GM12878 (cell line): ENCODE data around the gene LIMS2. TPM values are rescaled to one million over a fixed set of nuclear protein-coding genes. Genes with fewer than 3 reads are reported as not detected.

Source experiments
- ATAC-seq: fragments of 200-7000 bp; cut with Tn5 transposase; 3 replicates; pipeline ENCODE4 v1.9.1; 2020; ENCODE audit warnings: mild to moderate bottlenecking, moderate library complexity
- BruUV-seq: library from RNA; stranded (reverse); fragments of 400-500 nt; replicated peaks from 2 replicates; lab custom pipeline; 2021; lab: Mats Ljungman, UMichigan
- CTCF ChIA-PET: fragments of 300-600 bp; sonication (Branson Sonifier 250); formaldehyde crosslinking; extraction: SDS; loops from one replicate; lab custom pipeline; 2021; ENCODE audit warnings: inconsistent platforms; lab: Yijun Ruan, JAX
- POLR2A ChIA-PET: fragments of 350-600 bp; formaldehyde crosslinking; extraction: SDS; loops from one replicate; lab custom pipeline; 2021; ENCODE audit warnings: inconsistent platforms; lab: Charles Lee
- RAD21 ChIA-PET: fragments of 300-600 bp; sonication (Branson Sonifier 250); formaldehyde crosslinking; loops from one replicate; lab custom pipeline; 2023; ENCODE audit warnings: antibody characterized with exemption; ENCODE audit not compliant: unreplicated experiment; lab: Charles Lee
- SMC1A ChIA-PET: fragments of 300-600 bp; sonication (Branson Sonifier 250); formaldehyde crosslinking; loops from one replicate; lab custom pipeline; 2023; ENCODE audit not compliant: unreplicated experiment, uncharacterized antibody; lab: Charles Lee
- DNase-seq: peaks from one replicate; pipeline ENCODE4 v3.0.0-alpha.2; 2011; ENCODE audit warnings: low read depth, low spot score
- FAIRE-seq: peaks from 3 replicates; lab custom pipeline; 2011; peaks lifted over from hg19 to GRCh38; lab: Jason Lieb, UNC
- H2AFZ ChIP-seq: 2 replicates; pipeline ENCODE4 v1.6.0; 2011; ENCODE audit warnings: low read depth, low read length, control low read depth; ENCODE audit not compliant: control insufficient read depth
- H3K27ac ChIP-seq: 2 replicates; pipeline ENCODE4 v1.5.1; 2011; ENCODE audit warnings: control low read depth; ENCODE audit not compliant: control insufficient read depth, insufficient read depth
- H3K27me3 ChIP-seq, 2 experiments: replicated peaks in 1 of 2; 2 replicates each; pipeline versions ENCODE4 v1.6.0 to v1.6.1; 2011; ENCODE audit warnings: low read length in 1 of 2; ENCODE audit not compliant: control insufficient read depth in 2 of 2, insufficient read depth in 2 of 2
- H3K36me3 ChIP-seq, 2 experiments: 2 replicates each; pipeline ENCODE4 v1.5.1; 2011; ENCODE audit warnings: low read length in 1 of 2; ENCODE audit not compliant: control insufficient read depth in 2 of 2, insufficient read depth in 2 of 2
- H3K4me1 ChIP-seq: 2 replicates; pipeline ENCODE4 v1.6.1; 2011; ENCODE audit warnings: mild to moderate bottlenecking, low read length, moderate library complexity, mixed read lengths; ENCODE audit not compliant: control insufficient read depth, insufficient read depth
- H3K4me2 ChIP-seq: 2 replicates; pipeline ENCODE4 v1.6.0; 2011; ENCODE audit warnings: control low read depth; ENCODE audit not compliant: control insufficient read depth, insufficient read depth
- H3K4me3 ChIP-seq: fragments of 200-600 bp; sonication (generic); 2 replicates; pipeline ENCODE4 v1.5.1; 2016
- H3K79me2 ChIP-seq: 2 replicates; pipeline ENCODE4 v1.6.0; 2011; ENCODE audit warnings: low read length; ENCODE audit not compliant: control insufficient read depth, insufficient read depth
- H3K9ac ChIP-seq: 2 replicates; pipeline ENCODE4 v1.8.0; 2011; ENCODE audit warnings: low read length, control low read depth, mixed read lengths; ENCODE audit not compliant: control insufficient read depth, insufficient read depth
- H3K9me3 ChIP-seq: replicated peaks from 3 replicates; pipeline ENCODE4 v1.5.1; 2011; ENCODE audit warnings: mild to moderate bottlenecking, low read length; ENCODE audit not compliant: control insufficient read depth, insufficient read depth
- H4K20me1 ChIP-seq: 2 replicates; pipeline ENCODE4 v1.6.0; 2011; ENCODE audit not compliant: control insufficient read depth, insufficient read depth
- CHD1 ChIP-seq: IDR thresholded peaks from 2 replicates; pipeline ENCODE4 v1.6.1; 2012; ENCODE audit warnings: low read depth, low read length, improper control_type of control experiment
- E2F4 ChIP-seq: IDR thresholded peaks from 2 replicates; pipeline ENCODE4 v1.6.1; 2012; ENCODE audit warnings: low read depth, low read length, improper control_type of control experiment
- EED ChIP-seq: sonication (generic); IDR thresholded peaks from 2 replicates; pipeline ENCODE4 v1.6.1; 2016; ENCODE audit warnings: antibody characterized with exemption, low read depth
- HDGF ChIP-seq: fragments of 450-650 bp; IDR thresholded peaks from 2 replicates; pipeline ENCODE4 v1.6.1; 2016; ENCODE audit warnings: antibody characterized with exemption
- MYB ChIP-seq: fragments of 150-350 bp; IDR thresholded peaks from 2 replicates; pipeline ENCODE4 v1.6.1; 2014; ENCODE audit warnings: mild to moderate bottlenecking, low read depth, low read length, borderline replicate concordance
- NFIC ChIP-seq: IDR thresholded peaks from 2 replicates; pipeline ENCODE4 v1.6.1; 2012; ENCODE audit warnings: low read depth, mild to moderate bottlenecking, inconsistent platforms, low read length, moderate library complexity
- PBX3 ChIP-seq: IDR thresholded peaks from 2 replicates; pipeline ENCODE4 v1.6.1; 2011; ENCODE audit warnings: mild to moderate bottlenecking, low read depth, low read length, moderate library complexity; ENCODE audit not compliant: insufficient replicate concordance
- RAD51 ChIP-seq: fragments of 450-650 bp; IDR thresholded peaks from 2 replicates; pipeline ENCODE4 v1.6.1; 2016; ENCODE audit warnings: moderate library complexity, mild to moderate bottlenecking, inconsistent platforms
- SP1 ChIP-seq: IDR thresholded peaks from one replicate; pipeline ENCODE4 v1.6.1; 2011; ENCODE audit warnings: low read depth, low read length
- USF2 ChIP-seq: IDR thresholded peaks from 2 replicates; pipeline ENCODE4 v1.6.1; 2011; ENCODE audit warnings: low read depth, low read length, improper control_type of control experiment, borderline replicate concordance
- WRNIP1 ChIP-seq: IDR thresholded peaks from 2 replicates; pipeline ENCODE4 v1.6.1; 2011; ENCODE audit warnings: low read depth, low read length, improper control_type of control experiment, borderline replicate concordance
- ZBTB11 ChIP-seq: fragments of 450-650 bp; formaldehyde crosslinking; IDR thresholded peaks from 2 replicates; pipeline ENCODE4 v1.5.0; 2022; ENCODE audit warnings: mild to moderate bottlenecking, missing genetic modification characterization
- ZNF207 ChIP-seq: fragments of 450-650 bp; IDR thresholded peaks from 2 replicates; pipeline ENCODE4 v1.6.1; 2014; ENCODE audit warnings: antibody characterized with exemption, mild to moderate bottlenecking, borderline replicate concordance
- ZZZ3 ChIP-seq: IDR thresholded peaks from 2 replicates; pipeline ENCODE4 v1.6.1; 2011; ENCODE audit warnings: low read depth; ENCODE audit not compliant: control insufficient read depth, insufficient read length
- WGBS: methylation state at CpG from one replicate; pipeline ENCODE4 v1.1.6; 2016; ENCODE audit warnings: low lambda C conversion rate; ENCODE audit not compliant: insufficient replicate concordance, insufficient coverage; ENCODE audit errors: missing lambda C conversion rate; 5-methylcytosine and 5-hydroxymethylcytosine counted together
- in situ Hi-C: fragments of 300-500 bp; cut with MboI; formaldehyde crosslinking; loops from 9 replicates; pipeline ENCODE4 v1.14.3; 2018; ENCODE audit warnings: mixed read lengths
- intact Hi-C: fragments of 100-400 bp; cut with micrococcal nuclease; formaldehyde crosslinking; loops from one replicate; pipeline ENCODE4 v1.14.2; 2022; ENCODE audit not compliant: unreplicated experiment
- polyA plus RNA-seq, 11 experiments: library from polyadenylated mRNA; depleted of rRNA in 4 of 11; unstranded in 6 of 11; stranded (reverse) in 5 of 11; fragments of >200 nt; fragmentation: Nextera tagmentation in 4 of 11; fragmentation: Illumina TruSeq in 1 of 11; extraction: Ambion mirVana in 4 of 11; extraction: Trizol in 1 of 11; gene quantifications; 1 replicate in 1 of 11; 2 replicates in 10 of 11; pipeline versions ENCODE4 v1.2.1 to v1.2.3, GENCODE V29; 2011 to 2016; ENCODE audit warnings: inconsistent platforms in 2 of 11, missing spikeins in 2 of 11, low read depth in 1 of 11
- total RNA-seq, 4 experiments: library from RNA; depleted of rRNA in 3 of 4; stranded (reverse); fragments of >200 nt in 3 of 4; fragmentation: Illumina TruSeq in 1 of 4; extraction: Trizol in 1 of 4; gene quantifications; 2 replicates each; pipeline versions ENCODE4 v1.2.1 to v1.2.3, GENCODE V29; 2013 to 2021

Gene LIMS2
- total and polyA plus RNA-seq, 10 of the 15 experiments (the other 5 are each of a cell fraction or from before 2014, with no cell fraction given), result 0.06 to 0.81 (median 0.16) TPM; not detected in 2

- 43% methylated on average over 17 of the region's 17 CpGs for WGBS
- Histone ChIP-seq H3K27me3 (no peaks in the 10 kb centered on the region), H3K36me3 (no peaks in the 10 kb centered on the region), H3K9me3 (no peaks in the 10 kb centered on the region), H3K4me1 (peaks cover 15% of the 10 kb centered on the region)
- ChIA-PET RAD21 (no interaction called here), CTCF (no interaction called here), POLR2A (no interaction called here), SMC1A (no interaction called here)
- FAIRE-seq (no peak), ATAC-seq (no peak)
- in situ Hi-C loops, result no loop called here
- no TSS peak for BruUV-seq
- TF ChIP-seq PBX3 (no peak), ZNF207 (no peak), CHD1 (no peak), WRNIP1 (no peak), MYB (no peak), RAD51 (no peak), ZBTB11 (CRISPR knock-in tag) (no peak), USF2 (no peak), EED (no peak), HDGF (no peak), SP1 (no peak), E2F4 (no peak), ZZZ3 (no peak), NFIC (no peak)
- TF ChIP-seq, all 136 proteins: peak for 0
- no peak overlapping the region for H2AFZ ChIP-seq
- no peak overlapping the region for H3K9ac ChIP-seq
- H3K4me3 ChIP-seq, result no peak overlapping the region
- no peaks in the 10 kb centered on the region for H3K79me2 ChIP-seq
- H3K27ac ChIP-seq, result no peak overlapping the region
- intact Hi-C loops, result no loop called here
- DNase-seq, result no peak
- H4K20me1 ChIP-seq, result no peaks in the 10 kb centered on the region
- H3K4me2 ChIP-seq, result no peak overlapping the region
Measured at GRCh38 chr2:127628767-127629614, 46.3 kb downstream of the LIMS2 start.
